ENCODE measurements around the gene GDAP1L1.

DNA sequence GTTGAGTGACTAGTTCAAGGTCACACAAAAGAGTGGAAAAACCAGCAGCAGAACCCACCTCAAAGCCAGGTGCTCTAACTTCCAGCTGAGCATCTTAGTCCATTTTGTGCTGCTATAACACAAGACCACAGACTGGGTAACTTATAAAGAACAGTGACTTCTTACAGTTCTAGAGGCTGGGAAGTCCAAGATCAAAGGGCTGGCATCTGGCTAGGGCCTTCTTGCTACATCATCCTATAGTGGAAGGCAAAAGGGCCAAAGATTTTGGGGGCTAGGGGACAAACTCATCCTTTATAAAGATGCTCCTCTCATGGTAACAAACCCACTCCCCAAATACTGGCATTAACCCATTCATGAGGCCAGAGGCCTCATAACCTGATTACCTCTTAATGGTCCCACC is 54.2 kb downstream of the GDAP1L1 start:
- TF ChIP-seq, protein P1, sequence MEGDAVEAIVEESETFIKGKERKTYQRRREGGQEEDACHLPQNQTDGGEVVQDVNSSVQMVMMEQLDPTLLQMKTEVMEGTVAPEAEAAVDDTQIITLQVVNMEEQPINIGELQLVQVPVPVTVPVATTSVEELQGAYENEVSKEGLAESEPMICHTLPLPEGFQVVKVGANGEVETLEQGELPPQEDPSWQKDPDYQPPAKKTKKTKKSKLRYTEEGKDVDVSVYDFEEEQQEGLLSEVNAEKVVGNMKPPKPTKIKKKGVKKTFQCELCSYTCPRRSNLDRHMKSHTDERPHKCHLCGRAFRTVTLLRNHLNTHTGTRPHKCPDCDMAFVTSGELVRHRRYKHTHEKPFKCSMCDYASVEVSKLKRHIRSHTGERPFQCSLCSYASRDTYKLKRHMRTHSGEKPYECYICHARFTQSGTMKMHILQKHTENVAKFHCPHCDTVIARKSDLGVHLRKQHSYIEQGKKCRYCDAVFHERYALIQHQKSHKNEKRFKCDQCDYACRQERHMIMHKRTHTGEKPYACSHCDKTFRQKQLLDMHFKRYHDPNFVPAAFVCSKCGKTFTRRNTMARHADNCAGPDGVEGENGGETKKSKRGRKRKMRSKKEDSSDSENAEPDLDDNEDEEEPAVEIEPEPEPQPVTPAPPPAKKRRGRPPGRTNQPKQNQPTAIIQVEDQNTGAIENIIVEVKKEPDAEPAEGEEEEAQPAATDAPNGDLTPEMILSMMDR (conservative IDR thresholded peaks at IDR 0.05) = no peak
- TF ChIP-seq EZH2 (IDR thresholded peaks at IDR 0.05; ENCODE audit: low read depth) = no peak
